ENCODE results near the gene FANCE.

GRCh38 chr6:35457907-35458306 lies 5.8 kb downstream of the FANCE start:
- no peak for TF ChIP-seq CTCF (IDR thresholded peaks at IDR 0.05)
- no peak for TF ChIP-seq ZFX (IDR thresholded peaks at IDR 0.05; ENCODE audit: borderline replicate concordance)

Measured in 22Rv1 (cell line).